ENCODE results near the gene COL4A2. TPM values are rescaled to one million over a fixed set of nuclear protein-coding genes. Genes with fewer than 3 reads are reported as not detected.

COL4A2 gene
- total RNA-seq, 1 donor from 2014 or later, result 56.8 TPM

DNA sequence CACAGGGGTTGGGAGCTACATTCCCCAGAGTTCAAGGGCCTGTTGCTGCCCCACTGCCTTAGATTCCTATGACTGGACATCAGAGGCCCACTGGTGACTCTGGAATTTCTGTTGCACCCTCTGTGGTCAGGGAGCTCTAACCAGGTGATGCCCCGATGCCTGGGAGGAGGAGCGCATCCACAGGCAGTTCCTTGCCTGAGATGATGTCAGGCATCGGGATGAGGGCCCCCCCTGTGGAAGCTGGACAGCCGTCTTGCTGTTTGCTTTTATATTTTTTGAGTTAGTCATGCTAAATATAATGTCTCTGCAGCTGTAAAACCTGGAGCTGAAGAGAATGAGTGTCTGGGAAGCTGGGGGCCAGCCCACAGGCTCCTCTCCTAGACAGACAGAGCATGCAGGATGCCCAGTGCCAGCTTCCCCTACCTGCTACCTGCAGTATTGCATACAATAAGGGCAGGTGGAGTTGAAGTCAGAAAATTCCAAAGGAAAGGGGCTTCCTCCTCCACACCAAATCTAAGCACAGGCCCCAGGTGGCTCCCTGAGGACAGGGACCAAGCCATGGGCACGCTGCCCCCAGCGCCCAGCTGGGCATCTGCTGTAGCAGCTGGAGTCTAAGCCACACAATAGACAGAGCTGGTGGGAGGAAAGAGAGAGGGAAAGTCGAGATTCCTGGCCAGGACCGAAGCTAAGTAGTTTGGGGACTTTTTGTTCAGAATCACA, 16.2 kb downstream of the COL4A2 start:
- DNase-seq, result no peak

DNA sequence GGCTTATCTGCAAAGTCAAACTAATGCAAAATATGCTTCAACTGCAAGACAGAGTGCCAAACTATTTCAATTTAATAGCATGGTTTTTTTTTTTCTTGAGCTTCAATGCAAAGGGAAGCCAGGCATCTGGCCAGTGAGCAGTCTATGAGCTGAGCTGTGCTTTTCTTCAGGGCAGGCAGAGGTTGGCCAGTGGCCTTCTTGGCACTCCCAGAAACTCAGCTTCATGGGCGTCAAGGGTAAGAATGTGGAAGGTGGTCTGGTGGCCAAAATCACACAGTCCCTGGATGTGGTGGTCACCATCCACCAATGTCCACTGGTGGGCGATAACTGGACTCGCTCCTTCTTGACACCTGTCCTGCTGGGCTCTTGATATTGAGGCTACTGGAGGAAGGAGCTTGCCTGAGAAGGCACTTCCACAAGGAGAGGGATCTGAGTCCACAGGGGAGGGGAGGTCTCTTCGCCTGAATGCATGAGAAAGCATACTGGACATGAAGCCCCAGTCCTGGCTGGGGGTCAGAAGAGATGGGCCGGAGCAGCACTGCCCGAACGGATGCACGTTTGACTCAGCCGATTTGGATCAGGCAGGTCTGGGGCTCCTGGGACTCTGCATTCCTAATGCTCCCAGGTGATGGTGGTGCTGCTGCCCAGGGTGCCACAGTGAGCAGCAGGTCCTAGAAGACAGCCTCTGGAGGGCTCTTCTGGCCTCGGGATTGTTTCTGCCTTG, 17.1 kb downstream of the COL4A2 start:
- DNase-seq, result no peak

DNA sequence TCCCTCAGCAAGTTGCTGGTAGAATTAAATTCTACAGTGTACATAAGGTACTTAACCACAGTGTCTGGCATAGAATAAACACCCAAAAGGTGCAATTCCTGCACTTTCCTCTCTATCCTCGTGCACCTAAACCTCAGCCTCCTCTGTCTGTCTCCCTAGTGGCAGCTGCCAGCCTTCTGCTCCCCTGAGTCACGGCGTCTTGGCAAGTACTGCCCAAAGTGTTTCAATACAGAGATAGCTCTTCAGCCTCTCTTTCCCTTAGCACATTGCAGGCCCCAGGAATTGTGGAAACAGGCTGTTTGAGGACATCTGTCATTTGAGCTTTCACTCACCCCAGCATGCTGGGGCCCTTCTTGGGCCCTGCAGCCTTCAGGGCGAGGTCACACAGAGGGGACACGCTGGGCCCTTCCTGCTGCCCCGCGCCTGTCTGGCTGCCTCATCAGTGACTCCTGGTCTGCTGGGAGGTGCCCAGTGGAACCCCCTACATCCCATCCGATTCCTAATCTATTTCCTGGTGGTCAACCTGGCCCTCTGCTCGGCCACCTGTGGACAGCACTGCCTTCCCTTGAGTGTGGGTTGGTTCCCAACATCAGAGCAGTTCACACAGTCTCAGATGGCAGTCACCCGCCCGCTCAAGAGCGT, 19.3 kb downstream of the COL4A2 start:
- no peak for DNase-seq

DNA sequence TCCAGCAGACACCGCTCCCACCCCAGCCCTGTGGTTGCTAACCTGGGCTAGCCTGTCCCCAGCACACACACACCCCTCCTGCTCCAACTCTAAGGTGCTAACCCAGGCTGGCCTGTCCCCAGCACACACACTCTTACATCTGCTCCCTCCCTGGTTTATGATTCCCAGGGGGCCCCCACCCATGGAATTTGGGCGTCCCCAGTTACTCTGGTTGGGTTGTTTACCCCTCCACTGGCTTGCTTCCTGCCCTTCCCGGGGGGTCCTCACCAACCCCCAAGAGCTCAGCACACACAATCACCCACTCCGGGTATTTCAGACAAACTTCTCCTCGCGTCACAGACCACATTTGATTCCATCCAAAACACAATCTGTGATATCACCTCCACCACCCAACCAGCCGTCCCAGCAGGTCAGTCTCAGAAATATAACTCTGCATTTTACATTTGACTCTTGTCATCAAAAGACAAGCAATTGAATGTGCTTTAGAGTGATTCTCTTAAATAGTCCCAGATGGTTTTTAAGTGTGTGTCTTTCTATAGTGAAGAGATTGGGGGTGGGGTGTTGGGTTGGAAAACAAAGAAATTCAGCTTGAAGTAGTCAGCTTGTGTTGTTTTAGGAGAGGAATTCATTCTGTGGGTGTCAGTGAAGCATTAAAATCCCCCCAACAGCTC, 20.1 kb downstream of the COL4A2 start:
- DNase-seq, result no peak

DNA sequence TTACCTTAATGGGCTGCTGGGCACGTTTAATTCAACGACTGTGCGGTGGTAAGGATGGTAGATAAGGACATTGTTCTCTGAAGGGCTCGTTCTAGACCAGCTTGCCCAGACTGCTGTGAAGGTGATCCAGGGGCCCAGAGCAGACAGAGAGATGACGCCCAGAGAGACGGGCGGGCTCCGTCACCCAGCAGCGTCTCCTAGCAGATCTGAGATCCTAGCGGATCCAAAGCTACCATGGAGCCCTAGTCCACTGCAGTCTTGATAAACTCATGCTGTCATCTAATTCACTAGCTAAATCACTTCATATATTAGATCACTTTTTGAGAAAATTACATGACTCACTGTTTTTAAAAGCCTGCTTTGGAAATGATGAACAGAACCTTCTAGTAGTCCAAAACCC, 21.5 kb downstream of the COL4A2 start:
- no peak for DNase-seq

DNA sequence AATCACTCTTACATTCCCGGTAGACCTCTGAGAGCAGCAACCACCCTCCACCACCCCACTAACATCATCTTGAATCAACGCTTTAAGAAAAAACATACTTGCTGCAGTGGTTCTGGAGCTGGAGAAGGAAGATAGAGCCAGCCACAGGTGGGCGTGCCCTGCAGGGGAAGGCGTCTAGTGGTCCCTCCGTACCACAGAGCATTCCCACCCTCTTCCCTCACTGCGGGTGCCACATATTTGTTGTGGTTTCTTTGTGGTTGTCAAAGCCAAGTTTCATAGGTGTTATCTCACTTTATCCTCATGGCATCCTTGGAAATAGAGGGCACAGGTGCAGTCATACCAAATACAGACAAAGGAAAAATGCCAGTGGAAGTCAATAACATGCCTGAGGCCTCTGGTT, 22.2 kb downstream of the COL4A2 start:
- DNase-seq, result no peak

DNA sequence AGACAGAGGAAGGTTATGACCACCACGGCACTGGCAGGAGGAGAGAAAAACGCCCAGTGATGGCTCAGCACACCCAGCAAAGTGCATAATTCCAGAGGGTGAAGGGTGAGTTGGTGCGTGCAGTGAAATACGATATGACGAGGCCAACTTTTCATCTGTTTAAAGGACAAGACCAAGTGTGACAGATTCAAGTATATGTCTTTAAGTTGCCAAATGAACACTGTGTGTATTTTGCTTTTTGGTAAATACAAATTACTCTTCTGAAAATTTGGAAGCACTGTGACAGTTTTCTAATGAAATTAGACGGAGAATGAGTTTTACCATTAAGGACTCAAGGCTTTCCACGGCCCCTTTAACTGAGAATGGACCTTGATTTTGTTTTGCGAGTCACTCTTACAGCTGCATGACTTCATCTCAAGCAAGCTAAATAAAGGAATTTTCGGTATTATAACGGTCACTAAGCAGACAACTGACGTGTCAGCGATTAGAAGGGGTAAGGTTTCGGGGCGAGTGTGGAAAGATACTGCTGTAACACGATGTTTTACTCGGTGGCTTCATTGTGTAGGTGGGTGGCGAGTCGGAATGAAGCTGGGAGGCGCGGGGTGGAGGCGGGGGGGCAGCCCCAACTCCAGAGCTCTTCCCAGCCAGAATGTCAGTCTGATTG, 22.8 kb downstream of the COL4A2 start:
- no peak for DNase-seq

DNA sequence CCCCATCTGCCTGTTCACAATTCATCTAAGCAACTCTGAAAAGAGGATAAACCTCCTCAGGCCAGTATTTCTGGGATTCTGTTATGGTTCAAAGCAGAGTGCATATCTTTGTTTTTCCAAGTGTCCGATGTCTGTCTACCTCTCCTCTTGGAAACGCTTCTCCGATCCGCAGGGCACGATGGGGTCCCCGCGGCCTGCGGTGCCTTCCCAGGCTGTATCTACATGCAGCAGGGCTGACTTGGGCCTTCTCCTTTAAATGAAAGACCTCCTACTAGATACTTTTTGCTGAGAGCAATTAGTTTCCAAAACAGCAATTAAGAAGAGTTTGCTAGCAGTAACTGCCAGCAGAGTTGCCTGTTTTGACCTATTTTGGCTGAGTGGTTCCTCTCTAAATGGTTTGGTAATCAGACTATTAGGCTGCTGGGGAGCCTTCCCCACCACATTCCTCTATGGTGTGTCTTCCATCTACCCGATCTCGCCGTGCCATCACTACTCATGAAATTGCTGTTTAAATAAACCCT, 23.5 kb downstream of the COL4A2 start:
- DNase-seq, result no peak

DNA sequence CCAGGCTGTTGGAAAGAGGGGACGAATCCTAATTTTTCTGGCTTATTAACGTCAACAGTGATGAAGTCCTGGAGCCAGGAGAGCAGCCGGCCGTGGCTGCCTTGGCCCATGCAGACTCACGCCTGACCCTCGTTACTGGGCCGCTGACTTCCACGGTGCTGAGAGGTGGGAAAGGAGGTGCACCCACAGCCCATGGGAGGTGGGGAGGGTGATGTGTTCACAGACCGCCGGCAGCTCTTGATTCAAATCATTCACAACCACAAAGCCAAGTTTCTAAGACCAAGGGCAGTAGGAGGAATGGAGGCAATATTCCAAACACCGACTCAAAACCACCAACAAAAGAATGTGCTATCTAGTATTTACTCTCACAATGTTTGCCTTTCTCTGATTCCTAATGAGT, 24.3 kb downstream of the COL4A2 start:
- DNase-seq, result no peak

DNA sequence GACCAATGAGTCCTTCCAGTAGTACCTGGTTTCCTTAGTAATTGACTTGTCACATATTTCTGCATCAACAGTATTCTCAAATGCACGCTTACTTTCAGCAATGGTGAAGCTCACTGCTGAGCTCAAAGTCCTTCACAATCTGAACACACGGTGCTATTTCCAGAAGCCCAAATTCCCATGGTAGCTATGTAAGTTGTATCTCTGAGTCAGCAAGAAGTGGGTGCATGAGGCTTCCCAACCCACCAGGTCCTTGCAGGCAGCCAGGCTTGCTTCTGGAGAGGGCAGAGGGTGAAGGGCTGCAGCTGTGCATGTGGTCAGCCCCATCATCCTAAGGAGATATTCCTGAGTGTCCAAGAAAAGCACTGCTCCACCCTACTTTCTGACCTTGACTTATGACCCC, 25.7 kb downstream of the COL4A2 start:
- no peak for DNase-seq

DNA sequence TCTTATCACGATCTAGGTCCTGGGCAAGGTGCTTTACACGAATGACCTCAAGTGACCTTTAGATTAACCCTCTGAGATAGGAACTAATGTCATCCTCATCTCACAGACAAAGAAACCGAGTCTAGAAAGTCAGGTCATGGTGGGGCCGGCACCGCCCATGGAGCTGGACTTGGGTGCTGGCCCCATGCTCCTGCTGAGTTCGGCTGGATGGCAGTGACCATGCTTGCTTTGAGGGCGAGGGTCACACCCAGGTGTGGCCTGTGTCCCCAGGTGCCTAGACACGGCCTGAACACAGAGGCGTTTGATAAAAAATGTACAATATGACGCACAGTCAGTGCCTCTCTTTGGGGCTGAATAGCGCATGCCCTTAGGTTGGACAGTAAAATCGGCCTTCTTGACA, 26.8 kb downstream of the COL4A2 start:
- no peak for DNase-seq

DNA sequence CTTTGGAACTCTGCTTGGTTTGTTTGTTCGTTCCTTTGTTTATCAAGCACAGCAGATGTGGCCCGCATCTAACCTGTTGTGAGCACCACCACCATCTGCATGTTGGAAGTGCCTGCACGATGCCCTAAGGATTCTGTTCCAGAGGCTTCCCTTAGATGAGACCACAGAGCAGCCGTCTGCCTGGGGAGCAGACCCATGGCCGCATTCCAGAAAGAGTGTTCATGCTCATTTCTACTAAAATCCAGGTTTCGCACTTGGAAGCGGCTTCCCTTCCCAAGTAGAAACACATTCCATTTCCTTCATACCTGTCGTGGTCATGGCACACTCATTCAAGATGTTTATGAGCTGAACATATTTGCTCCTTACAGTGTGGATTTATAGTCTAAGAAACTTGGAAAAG, 27.2 kb downstream of the COL4A2 start:
- no peak for DNase-seq

DNA sequence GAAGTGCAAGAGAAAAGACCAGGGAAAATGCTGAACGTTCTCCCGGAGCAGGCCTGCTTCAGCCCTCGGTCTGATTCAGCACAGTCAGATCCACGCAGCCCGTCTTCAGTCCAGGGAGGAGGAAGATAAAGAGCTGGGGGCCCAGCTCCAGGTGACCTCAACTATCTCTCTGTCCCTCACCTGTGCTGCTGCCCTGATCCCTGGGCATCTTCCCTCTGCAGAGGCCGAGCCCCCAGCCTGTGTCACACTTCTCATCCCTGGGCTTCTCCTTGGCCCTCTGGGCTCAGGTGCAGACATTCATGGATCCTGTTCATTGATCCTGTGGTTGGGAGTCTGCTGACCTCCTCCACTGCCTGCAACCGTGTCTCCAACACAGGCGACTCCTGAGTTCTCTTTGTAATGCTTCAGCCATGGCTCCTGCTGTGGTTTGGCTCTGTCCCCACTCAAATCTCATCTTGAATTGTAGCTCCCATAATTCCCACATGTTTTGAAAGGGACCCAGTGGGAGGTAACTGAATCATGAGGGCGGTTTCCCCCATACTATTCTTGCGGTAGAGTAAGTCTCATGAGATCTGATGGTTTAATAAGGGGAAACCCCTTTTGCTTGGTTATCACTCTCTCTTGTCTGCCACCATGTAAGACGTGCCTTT, 27.9 kb downstream of the COL4A2 start:
- DNase-seq, result no peak

DNA sequence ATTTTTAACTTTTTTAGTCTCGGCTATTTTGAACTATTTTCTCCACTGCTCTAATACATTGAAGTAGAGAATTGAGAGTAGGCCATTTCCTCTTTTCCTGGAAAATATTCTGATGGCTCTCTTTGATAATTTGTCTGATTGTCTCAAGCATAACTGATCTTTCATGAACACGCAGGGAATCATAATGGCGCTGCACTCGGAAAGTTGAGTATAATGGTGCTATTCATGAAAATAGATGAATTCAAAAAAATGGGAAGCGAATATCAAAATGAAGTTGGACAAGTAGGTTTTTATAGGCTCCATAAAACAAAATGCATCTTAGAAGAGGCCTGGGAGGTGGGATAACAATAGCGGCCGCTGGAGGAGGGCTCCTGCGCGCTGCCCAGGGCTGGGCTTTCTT, 29.0 kb downstream of the COL4A2 start:
- no peak for DNase-seq

DNA sequence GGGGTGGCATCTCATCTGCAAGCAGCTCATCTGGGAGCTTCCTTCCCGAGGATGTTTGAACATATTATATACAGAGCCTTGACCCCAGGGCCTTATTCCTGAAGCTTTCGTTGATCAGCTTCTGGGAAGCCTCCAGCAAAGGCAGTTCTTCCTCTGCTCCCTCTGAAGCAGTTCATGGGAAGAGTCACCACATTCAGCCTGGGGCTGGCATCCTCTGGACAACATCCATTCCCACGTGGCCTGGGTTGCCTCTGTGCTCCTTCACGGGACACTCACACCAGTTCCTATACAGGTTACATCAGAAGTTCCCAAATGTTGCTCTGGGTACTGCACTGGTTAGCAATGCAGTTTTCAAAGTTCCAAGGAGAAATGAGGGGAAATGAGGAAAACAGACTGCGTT, 29.6 kb downstream of the COL4A2 start:
- no peak for DNase-seq

DNA sequence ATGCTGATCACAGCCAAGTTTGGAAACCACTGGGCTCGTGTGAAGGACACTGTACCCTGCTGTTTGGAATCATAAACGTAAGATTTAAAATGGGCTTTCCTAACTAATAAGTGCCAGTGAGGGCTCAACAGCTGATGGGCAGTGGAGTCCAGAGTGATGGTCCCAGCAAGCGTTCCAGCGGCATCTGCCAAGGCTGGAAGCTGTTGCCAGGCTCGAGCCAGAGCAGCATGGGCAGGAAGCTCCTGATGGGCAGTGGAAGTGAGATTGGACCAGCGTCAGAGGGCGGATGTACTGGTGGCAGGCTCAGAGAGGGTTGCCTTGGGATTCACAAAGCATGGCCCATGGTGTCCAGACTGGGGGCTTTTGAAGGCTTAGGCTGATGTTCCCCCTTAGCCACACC, 30.2 kb downstream of the COL4A2 start:
- no peak for DNase-seq

DNA sequence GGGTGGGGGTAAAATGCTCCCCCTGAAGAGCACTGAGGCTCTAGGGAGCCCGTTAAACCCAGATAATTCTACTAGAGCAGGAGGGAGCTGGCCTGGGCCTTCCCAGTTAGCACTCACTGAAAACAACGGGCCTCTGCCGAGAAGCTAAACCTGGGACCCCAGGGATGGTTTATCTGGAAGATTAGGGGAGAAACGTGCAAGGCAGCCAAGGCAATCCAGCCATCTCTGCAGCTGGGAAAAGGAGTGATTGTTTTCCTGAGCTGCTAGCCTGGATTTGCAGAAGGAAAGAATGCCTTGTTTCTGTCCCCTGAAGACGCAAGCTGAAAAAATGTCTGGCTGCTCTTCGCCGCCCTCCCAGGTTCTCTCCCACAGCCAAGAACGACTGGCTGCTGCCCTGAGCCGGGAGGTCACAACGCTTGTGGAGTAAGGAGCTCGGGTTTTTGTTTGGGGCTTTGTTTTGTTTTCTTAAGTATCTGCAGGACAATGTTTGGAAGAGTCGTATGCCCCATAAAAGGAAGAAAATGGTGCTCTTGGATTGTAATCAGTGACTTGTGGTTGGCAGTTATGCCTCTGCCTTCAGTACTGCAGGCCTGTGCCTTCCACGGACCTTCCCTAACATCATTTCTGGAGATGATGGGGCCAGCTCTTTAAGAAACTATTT, 31.5 kb downstream of the COL4A2 start:
- no peak for DNase-seq

DNA sequence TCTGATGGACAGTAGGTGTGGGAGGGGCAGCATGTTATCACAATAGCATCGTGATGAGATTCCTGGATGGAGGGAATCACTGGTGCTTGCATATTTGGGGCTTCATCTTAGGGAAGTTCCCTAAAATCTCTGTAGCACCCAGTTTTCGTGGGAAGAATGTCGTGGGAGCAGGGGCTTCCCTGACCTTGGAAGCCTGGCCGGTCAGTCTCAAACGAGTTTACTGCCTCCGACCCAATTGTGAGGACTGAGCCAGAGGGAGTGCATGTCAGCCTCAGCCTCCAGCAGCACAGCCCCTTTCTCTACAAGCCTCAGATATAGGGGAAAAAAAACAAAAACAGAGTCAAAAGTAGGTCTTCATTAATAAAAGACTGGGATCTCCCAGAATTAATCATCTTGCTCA, 32.2 kb downstream of the COL4A2 start:
- no peak for DNase-seq

DNA sequence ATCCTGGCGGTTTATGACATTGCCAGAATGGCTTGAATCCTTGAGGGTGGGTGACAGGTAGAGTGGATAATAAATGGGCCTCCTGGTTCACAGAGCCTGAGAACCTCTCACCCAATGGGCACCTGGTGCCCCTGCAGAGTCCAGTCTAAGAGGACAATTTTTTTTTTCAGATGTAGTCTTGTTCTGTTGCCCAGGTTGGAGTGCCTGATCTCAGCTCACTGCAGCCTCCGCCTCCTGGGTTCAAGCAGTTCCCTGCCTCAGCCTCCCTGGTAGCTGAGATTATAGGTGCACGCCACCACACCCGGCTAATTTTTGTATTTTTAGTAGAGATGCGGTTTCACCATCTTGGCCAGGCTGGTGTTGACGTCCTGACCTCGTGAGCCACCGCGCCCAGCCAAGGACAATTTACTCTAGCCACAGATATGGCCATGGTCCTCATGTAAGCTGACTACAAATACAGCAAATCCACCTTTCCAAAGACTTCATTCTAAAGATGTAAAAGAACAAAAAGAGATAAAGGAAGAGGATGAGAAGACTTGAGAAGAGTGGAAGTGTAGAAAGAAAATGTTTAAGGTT, 33.0 kb downstream of the COL4A2 start:
- no peak for DNase-seq

DNA sequence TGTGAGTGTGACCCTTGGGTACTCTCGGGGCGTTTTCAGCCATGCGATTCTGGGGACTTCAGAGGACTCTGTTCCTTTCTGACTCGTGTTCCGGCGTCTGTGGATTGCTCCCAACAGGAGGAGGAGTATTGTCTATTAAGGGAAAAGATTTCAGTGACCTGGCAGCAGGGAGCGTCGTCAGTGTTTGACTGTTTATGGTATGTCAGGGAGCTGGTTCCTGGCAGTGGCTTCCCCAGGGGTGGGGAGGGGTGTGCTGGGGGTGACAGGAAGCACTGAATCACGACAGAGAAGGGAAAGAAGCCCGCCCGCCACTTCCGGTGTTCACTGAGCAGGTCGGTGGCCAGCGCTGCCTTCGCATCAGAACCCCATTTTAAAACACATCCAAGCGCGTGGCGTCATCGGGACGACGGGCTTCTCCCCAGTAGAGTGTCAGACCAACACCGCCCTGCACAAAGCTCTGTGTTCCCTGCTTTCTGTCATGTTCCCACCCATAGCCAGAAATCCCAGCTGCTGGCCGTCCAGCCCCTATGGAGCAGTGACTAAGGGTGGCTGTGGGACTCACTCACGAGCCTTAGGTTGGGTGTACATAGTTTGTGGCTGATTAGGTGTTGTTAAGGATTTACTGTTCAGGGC, 33.8 kb downstream of the COL4A2 start:
- DNase-seq, result no peak
